Suprapubic skin (tissue), 3 donors: Measurements from ENCODE around the gene SLC2A4RG.

Experiments
- EP300 ChIP-seq: sonication (generic); formaldehyde crosslinking; IDR thresholded peaks from one replicate; pipeline ENCODE4 v1.6.1; 2017; ENCODE audit warnings: antibody characterized with exemption
- POLR2A ChIP-seq, 2 donors: fragments of 450-650 bp; IDR thresholded peaks; one replicate each; pipeline ENCODE4 v1.6.1; 2017; ENCODE audit warnings: antibody characterized with exemption in 2 of 2, mild to moderate bottlenecking in 2 of 2, moderate library complexity in 2 of 2
- TF ChIP-seq, protein P1 (sequence below), 2 donors: fragments of 200-600 bp in 1 of 2; fragments of 450-650 bp in 1 of 2; sonication (generic) in 1 of 2; IDR thresholded peaks; one replicate each; pipeline ENCODE4 v1.5.1; 2016 to 2019; ENCODE audit warnings: antibody characterized with exemption in 2 of 2, mild to moderate bottlenecking in 1 of 2, moderate library complexity in 1 of 2

DNA sequence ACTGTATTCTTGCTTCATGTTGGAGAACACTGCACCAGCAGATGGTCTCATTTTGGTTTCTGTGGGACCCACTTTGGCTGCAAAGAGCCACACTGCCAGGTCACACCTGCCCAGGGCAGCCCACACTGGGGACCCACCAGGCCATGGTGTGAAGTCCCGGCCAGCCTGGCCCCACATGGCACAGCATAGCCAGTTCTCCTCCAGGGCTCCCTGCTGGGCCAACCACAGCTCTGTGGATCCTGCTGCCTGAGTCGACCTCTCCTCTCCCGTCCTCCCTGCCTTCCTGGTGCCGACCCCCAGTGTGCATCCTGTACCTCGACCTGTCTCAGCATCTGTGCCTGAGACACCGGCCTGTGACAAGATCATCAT lies 34.8 kb upstream of the SLC2A4RG start:
- TF ChIP-seq, protein P1, sequence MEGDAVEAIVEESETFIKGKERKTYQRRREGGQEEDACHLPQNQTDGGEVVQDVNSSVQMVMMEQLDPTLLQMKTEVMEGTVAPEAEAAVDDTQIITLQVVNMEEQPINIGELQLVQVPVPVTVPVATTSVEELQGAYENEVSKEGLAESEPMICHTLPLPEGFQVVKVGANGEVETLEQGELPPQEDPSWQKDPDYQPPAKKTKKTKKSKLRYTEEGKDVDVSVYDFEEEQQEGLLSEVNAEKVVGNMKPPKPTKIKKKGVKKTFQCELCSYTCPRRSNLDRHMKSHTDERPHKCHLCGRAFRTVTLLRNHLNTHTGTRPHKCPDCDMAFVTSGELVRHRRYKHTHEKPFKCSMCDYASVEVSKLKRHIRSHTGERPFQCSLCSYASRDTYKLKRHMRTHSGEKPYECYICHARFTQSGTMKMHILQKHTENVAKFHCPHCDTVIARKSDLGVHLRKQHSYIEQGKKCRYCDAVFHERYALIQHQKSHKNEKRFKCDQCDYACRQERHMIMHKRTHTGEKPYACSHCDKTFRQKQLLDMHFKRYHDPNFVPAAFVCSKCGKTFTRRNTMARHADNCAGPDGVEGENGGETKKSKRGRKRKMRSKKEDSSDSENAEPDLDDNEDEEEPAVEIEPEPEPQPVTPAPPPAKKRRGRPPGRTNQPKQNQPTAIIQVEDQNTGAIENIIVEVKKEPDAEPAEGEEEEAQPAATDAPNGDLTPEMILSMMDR (IDR thresholded peaks at IDR 0.05), result no peak
- TF ChIP-seq POLR2A (IDR thresholded peaks at IDR 0.05) (no peak), EP300 (no peak)
